GM19467 (cell line): Measurements from ENCODE around the gene CPLANE2.
"Not testable (repeated sequence)": the region's sequence is repeated elsewhere in the genome, so short reads cannot be mapped to it uniquely, and the experiment has no call there.

Experiments used
- ATAC-seq: cut with Tn5 transposase; IDR thresholded peaks from one replicate; pipeline ENCODE4 v1.9.1; 2021; ENCODE audit warnings: mild to moderate bottlenecking, moderate library complexity; ENCODE audit not compliant: unreplicated experiment

CPLANE2 gene

GRCh38 chr1:16249596-16250241 is 12.7 kb upstream of the CPLANE2 start:
- ATAC-seq: no peak

- no peak for ATAC-seq
These were observed 11.9 kb upstream of the CPLANE2 start for GRCh38 chr1:16248603-16249516.

- ATAC-seq: no peak
These were observed 11.0 kb upstream of the CPLANE2 start for GRCh38 chr1:16248007-16248436.

DNA sequence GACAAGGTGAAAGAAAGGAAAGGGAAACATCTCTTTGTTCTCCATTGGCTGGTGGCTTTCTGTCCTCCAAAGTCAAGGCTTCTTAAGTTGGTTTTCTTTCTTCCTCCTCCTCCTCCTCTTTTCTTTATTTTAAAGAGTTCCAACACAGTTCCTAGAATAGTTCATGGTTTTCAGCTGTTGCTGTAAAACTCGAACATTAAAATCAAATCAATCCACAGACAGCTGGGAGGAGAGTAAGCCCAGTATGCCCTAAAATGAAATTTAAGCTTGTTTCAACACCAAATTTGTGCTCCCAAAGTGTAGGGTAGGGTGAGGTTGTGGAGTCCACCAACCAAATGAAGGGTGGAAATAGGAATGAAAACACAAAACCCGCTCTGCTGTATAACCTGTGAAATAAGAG is 10.5 kb upstream of the CPLANE2 start:
- no peak for ATAC-seq

DNA sequence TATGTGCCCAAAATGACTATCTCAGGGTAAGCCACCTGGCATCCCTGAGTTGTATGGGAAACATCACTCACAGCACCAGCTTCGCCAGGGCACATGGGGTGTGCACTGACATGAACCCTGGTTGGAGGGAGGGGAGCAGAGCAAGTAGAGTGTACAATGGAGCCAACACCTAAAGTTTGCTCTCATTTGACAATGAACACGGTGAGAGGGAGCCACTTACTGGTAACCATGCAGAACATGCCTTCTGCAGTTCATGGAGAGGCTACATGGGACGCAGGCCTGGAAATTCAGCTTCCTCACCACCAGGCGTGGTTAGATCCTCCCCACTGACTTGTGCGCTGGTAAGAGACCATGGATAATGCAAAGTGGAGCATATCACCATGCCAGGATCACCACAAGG is 10.0 kb upstream of the CPLANE2 start:
- ATAC-seq: no peak

- ATAC-seq: not testable (repeated sequence)
These were observed 9.3 kb upstream of the CPLANE2 start for GRCh38 chr1:16246239-16246638.

DNA sequence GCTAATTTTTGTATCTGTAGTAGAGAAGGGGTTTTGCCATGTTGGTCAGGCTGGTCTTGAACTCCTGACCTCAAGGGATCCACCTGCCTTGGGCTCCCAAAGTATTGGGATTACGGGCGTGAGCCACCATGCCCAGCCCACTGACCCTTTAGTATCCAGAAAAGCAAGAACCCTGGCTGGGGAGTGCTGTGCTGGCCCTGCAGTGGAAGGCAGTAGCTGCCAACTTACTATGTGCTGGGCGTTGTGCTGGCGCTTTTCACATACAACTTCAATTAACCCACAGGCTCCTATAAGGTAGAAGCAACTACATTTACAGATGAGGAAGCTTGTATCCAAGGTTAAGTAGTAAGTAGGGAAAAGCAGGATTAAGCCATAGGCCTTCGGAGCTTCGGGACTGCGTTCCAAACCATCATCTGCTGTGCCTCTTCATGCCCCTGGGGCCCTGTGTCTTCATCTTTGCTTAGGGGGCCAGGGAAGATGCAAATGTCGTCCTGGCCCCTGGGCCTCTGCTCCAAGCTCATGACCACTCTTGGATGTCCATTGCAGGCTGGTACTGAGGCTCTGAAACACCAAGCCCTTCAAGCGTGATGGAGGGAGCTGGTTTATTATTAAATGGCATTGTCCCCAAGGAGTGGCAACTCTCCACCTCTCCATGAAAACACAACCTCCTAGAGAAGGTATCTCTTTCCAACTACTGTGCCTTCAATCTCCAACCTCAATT is 8.7 kb upstream of the CPLANE2 start:
- ATAC-seq: no peak

DNA sequence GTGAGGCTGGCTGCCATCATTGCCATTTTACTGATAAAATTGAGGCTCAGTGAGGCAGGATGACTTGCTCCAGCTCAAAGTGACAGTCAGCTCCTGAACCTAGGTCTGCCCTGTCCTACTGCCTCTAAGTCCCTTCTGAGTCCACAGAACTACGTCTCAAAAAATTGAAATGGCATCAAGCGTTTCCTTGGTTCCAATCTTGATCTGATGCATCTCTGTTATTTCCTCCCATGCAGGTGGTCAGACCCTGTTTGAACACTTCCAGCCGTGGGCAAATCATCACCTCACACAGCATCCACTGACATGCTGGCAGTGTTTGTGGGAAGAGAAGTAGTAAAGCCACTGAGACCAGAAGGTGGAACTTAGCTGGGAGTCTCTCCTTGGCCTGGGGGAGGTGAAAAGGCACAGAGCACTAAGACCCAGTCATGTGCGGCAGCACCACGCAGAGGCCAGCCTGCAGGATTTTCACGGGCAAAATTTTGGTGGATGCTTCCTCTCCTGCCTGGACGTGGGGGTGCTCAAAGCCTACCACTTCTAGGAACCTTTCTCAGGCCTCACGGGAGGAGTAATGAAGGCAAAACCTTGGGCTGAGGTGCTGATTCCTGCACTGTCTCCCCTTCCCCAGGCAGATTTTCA is 7.8 kb upstream of the CPLANE2 start:
- no peak for ATAC-seq

DNA sequence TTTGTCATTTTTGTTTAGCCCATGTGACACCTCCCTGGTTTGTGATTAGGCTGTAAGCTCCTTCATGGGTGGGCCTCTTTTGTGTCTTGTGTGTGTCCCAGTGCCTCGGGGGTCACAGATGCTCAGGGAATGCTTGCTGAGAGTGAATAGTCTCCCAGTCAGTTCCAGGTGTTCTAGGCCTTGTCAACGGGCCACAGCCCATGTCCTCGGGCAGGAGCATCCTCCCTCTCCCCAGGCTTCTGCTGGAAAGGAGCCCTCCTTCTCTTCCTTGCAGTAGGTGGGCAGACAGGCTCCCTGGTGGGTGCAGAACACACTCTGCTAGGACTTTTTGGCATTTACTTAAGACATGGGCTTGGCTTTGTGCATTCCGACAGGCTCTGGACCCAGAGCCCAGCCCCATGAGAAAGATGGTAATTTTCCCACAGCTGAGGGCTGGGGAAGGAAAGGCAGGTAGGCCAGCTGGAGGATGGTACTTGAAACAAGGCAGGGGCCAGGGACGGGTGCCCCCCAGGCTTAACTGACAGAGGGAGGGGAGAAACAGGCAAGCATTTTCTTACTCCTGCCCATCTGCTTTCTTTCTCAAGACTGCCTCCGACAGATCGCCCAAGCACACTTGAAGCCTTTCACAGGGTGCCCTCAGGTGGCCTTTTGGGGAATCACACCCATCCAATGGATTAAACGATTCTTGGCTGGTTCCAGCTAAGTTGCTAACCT is 7.1 kb upstream of the CPLANE2 start:
- ATAC-seq: no peak

- ATAC-seq: no peak
These were observed 6.2 kb upstream of the CPLANE2 start for GRCh38 chr1:16243215-16243610.

- no peak for ATAC-seq
These were observed 5.7 kb upstream of the CPLANE2 start for GRCh38 chr1:16242556-16243214.

- ATAC-seq: no peak
These were observed 4.3 kb upstream of the CPLANE2 start for GRCh38 chr1:16241221-16241708.

- ATAC-seq: no peak
These were observed 3.0 kb upstream of the CPLANE2 start for GRCh38 chr1:16239972-16240491.

- no peak for ATAC-seq
These were observed 404 bp upstream of the CPLANE2 start for GRCh38 chr1:16237343-16237830.

- peak; percentile 33 for ATAC-seq
These were observed 956 bp downstream of the CPLANE2 start for GRCh38 chr1:16235944-16236510.

- no peak for ATAC-seq
These were observed 1.6 kb downstream of the CPLANE2 start for GRCh38 chr1:16235347-16235746.

DNA sequence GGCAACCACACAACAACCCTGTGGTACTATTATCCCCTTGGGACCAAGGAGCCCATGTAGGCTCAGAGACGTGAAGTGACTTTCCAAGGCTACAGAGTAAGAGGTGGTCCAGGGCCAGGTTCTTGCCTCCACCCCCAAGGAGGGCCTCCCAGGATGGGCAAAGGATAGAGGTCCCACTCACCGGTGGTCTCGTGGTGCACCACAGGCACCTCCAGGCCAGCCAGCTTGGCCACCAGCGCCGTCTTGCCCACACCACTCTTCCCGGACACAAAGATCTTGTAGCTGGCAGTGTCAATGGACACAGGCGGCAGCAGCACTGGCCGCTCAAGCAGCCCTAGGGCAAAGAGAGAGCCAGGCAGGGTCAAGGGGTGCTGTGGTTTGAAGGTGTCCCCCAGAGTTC is 3.6 kb downstream of the CPLANE2 start:
- no peak for ATAC-seq

DNA sequence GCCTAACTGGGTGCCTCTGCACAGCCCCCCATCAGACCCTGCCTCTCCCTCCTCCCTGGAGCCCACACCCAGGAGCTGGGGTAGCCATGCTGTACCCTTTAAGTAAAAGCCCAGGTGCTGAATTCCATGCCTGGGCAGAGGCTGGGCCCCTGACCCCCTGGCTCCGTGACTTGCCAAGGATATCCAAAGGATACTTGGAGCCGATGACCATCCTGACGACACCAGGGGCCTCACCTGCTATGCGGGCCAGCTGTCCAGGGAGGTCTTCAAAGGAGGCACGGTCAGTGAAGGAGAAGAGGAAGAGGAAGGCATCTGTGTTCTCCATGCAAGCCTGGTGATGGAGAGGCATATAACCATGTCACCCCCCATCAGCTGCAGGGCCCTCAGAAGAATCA is 4.7 kb downstream of the CPLANE2 start:
- ATAC-seq: no peak
